Neural progenitor cell (in vitro differentiated cells): ENCODE measurements around the gene SLMAP.

Source experiments
- CTCF ChIP-seq: fragments of 200-600 bp; sonication (generic); IDR thresholded peaks from 2 replicates; pipeline ENCODE4 v1.5.1; 2017; ENCODE audit warnings: antibody characterized with exemption, mild to moderate bottlenecking
- EZH2 ChIP-seq: fragments of 200-600 bp; sonication (generic); IDR thresholded peaks from 2 replicates; pipeline ENCODE4 v1.6.1; 2017; ENCODE audit warnings: antibody characterized with exemption, mild to moderate bottlenecking, moderate library complexity
- EZH2phosphoT487 ChIP-seq: fragments of 200-600 bp; sonication (generic); IDR thresholded peaks from 2 replicates; pipeline ENCODE4 v1.6.1; 2017; ENCODE audit warnings: antibody characterized with exemption

- TF ChIP-seq CTCF (no peak), EZH2phosphoT487 (no peak), EZH2 (no peak)
Measured at GRCh38 chr3:57942872-57943283, 186.8 kb downstream of the SLMAP start.
